WTC11 (cell line): Measurements from ENCODE around the gene ARMH2. TPM values are rescaled to one million over a fixed set of nuclear protein-coding genes. Genes with fewer than 3 reads are reported as not detected.

Experiments used
- ATAC-seq: fragments of 200-7000 bp; cut with Tn5 transposase; 2 replicates; pipeline ENCODE4 v1.10.0; 2021; ENCODE audit warnings: mild to moderate bottlenecking, moderate library complexity
- CTCF ChIA-PET: fragments of 300-600 bp; sonication (Branson Sonifier 250); formaldehyde crosslinking; loops from one replicate; lab custom pipeline; 2021; ENCODE audit warnings: antibody characterized with exemption; lab: Charles Lee
- POLR2A ChIA-PET: fragments of 350-600 bp; sonication (Branson Sonifier 250); formaldehyde crosslinking; loops from one replicate; lab custom pipeline; 2021; ENCODE audit warnings: antibody characterized with exemption; lab: Charles Lee
- DNase-seq: peaks from one replicate; pipeline ENCODE4 v3.0.0; 2021; ENCODE audit warnings: low spot score
- H3K27ac Mint-ChIP-seq: 2 replicates; pipeline ENCODE4 v1.8.0; 2021; ENCODE audit warnings: mixed read lengths
- H3K27me3 Mint-ChIP-seq: 2 replicates; pipeline ENCODE4 v1.8.0; 2021; ENCODE audit warnings: low read depth, mild to moderate bottlenecking, moderate library complexity, mixed read lengths
- H3K36me3 Mint-ChIP-seq: 2 replicates; pipeline ENCODE4 v1.8.0; 2021; ENCODE audit warnings: mixed read lengths
- H3K4me1 Mint-ChIP-seq: 2 replicates; pipeline ENCODE4 v1.8.0; 2022; ENCODE audit warnings: mixed read lengths
- H3K4me3 Mint-ChIP-seq: 2 replicates; pipeline ENCODE4 v1.8.0; 2021; ENCODE audit warnings: mild to moderate bottlenecking, moderate library complexity, mixed read lengths
- H3K9me3 Mint-ChIP-seq: 2 replicates; pipeline ENCODE4 v1.8.0; 2021; ENCODE audit warnings: mixed read lengths
- CBFB ChIP-seq: sonication (generic); formaldehyde crosslinking; IDR thresholded peaks from 2 replicates; pipeline ENCODE4 v1.8.1; 2022; ENCODE audit warnings: mild to moderate bottlenecking, low read depth, missing genetic modification reagents
- FOXP1 ChIP-seq: sonication (generic); formaldehyde crosslinking; IDR thresholded peaks from 2 replicates; pipeline ENCODE4 v1.8.0; 2022; ENCODE audit warnings: missing genetic modification reagents, mild to moderate bottlenecking, moderate library complexity, borderline replicate concordance
- IRF2 ChIP-seq: sonication (generic); formaldehyde crosslinking; IDR thresholded peaks from 2 replicates; pipeline ENCODE4 v1.8.0; 2022; ENCODE audit warnings: low read depth, missing genetic modification reagents, borderline replicate concordance
- MYBL2 ChIP-seq: sonication (generic); formaldehyde crosslinking; IDR thresholded peaks from 2 replicates; pipeline ENCODE4 v1.8.1; 2023; ENCODE audit warnings: mild to moderate bottlenecking, moderate library complexity, missing genetic modification reagents
- NFYB ChIP-seq: sonication (generic); formaldehyde crosslinking; conservative IDR thresholded peaks from 2 replicates; pipeline ENCODE4 v1.8.0; 2022; ENCODE audit warnings: low read depth, missing genetic modification reagents
- OVOL2 ChIP-seq: fragments of 250-450 bp; sonication (Bioruptor Pico); IDR thresholded peaks from 2 replicates; pipeline ENCODE4 v1.9.0; 2021; ENCODE audit warnings: mild to moderate bottlenecking, borderline replicate concordance
- RORB ChIP-seq: fragments of 250-450 bp; sonication (Bioruptor Pico); IDR thresholded peaks from 2 replicates; pipeline ENCODE4 v1.9.0; 2021; ENCODE audit warnings: mild to moderate bottlenecking
- SOX15 ChIP-seq: fragments of 250-450 bp; sonication (Bioruptor Pico); IDR thresholded peaks from 2 replicates; pipeline ENCODE4 v1.9.0; 2021; ENCODE audit warnings: mild to moderate bottlenecking
- TEAD4 ChIP-seq: sonication (generic); formaldehyde crosslinking; IDR thresholded peaks from 2 replicates; pipeline ENCODE4 v1.8.0; 2022; ENCODE audit warnings: mild to moderate bottlenecking, missing genetic modification reagents
- ZBTB21 ChIP-seq: sonication (generic); formaldehyde crosslinking; IDR thresholded peaks from 2 replicates; pipeline ENCODE4 v1.8.1; 2023; ENCODE audit warnings: mild to moderate bottlenecking, missing genetic modification reagents, borderline replicate concordance
- ZNF138 ChIP-seq: sonication (generic); formaldehyde crosslinking; conservative IDR thresholded peaks from 2 replicates; pipeline ENCODE4 v1.8.1; 2022; ENCODE audit warnings: mild to moderate bottlenecking, moderate library complexity, missing genetic modification reagents
- ZNF219 ChIP-seq: sonication (generic); formaldehyde crosslinking; IDR thresholded peaks from 2 replicates; pipeline ENCODE4 v1.8.0; 2023; ENCODE audit warnings: missing genetic modification reagents, mild to moderate bottlenecking, borderline replicate concordance
- ZNF263 ChIP-seq: sonication (generic); formaldehyde crosslinking; IDR thresholded peaks from 2 replicates; pipeline ENCODE4 v1.8.1; 2022; ENCODE audit warnings: low read depth, mild to moderate bottlenecking, moderate library complexity, missing genetic modification reagents
- ZNF416 ChIP-seq: fragments of 250-450 bp; sonication (Bioruptor Pico); IDR thresholded peaks from 2 replicates; pipeline ENCODE4 v1.9.0; 2021; ENCODE audit warnings: mild to moderate bottlenecking, inconsistent platforms
- total RNA-seq: library from RNA; stranded (reverse); gene quantifications from 3 replicates; pipeline ENCODE4 v1.2.3, GENCODE V29; 2021
- TF ChIP-seq, protein P1 (sequence below): sonication (generic); formaldehyde crosslinking; IDR thresholded peaks from 2 replicates; pipeline ENCODE4 v1.8.0; 2023; ENCODE audit warnings: mild to moderate bottlenecking, missing genetic modification reagents
- TF ChIP-seq, protein P2 (sequence below): fragments of 250-450 bp; sonication (Bioruptor Pico); conservative IDR thresholded peaks from 2 replicates; pipeline ENCODE4 v1.9.0; 2021; ENCODE audit warnings: mild to moderate bottlenecking
- TF ChIP-seq, protein P3 (sequence below): sonication (generic); formaldehyde crosslinking; IDR thresholded peaks from 2 replicates; pipeline ENCODE4 v1.8.1; 2023; ENCODE audit warnings: mild to moderate bottlenecking, missing genetic modification reagents
- TF ChIP-seq, protein P4 (sequence below): fragments of 250-450 bp; sonication (Bioruptor Pico); IDR thresholded peaks from 2 replicates; pipeline ENCODE4 v1.9.0; 2021; ENCODE audit warnings: mild to moderate bottlenecking, borderline replicate concordance
- TF ChIP-seq, protein P5 (sequence below): sonication (generic); formaldehyde crosslinking; conservative IDR thresholded peaks from 2 replicates; pipeline ENCODE4 v1.8.1; 2022; ENCODE audit warnings: mild to moderate bottlenecking, missing genetic modification reagents

The ARMH2 gene
- total RNA-seq, 1 experiment from 2014 or later = not detected

DNA sequence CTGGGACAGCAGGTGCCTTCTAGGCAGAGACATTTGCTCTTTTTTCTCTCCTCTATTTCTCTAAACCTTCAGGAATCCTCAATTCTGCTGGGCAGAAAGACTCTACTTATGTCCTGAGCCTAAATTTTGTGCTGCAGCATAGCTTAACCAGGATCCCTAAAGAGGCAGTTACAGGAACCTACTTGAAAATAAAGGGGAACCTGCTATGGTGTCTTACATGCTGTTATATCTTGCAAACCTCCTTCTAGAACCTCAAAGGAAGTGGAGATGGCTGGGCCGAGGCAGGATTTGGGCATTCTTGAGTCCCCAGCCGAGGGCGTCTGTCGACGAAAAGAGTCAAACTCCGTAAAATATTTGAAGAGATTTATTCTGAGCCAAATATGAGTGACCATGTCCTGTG lies 41.1 kb downstream of the ARMH2 start:
- no peak for DNase-seq
- H3K9me3 Mint-ChIP-seq = peaks cover 24% of the 10 kb centered on the region
- H3K4me1 Mint-ChIP-seq = peaks cover 5% of the 10 kb centered on the region; the same call in 1 of the 2 replicates
- no peak for ATAC-seq
- H3K27me3 Mint-ChIP-seq = no peaks in the 10 kb centered on the region
- ChIA-PET CTCF (no interaction called here), POLR2A (no interaction called here)
- no peaks in the 10 kb centered on the region for H3K36me3 Mint-ChIP-seq
- TF ChIP-seq, protein P1, sequence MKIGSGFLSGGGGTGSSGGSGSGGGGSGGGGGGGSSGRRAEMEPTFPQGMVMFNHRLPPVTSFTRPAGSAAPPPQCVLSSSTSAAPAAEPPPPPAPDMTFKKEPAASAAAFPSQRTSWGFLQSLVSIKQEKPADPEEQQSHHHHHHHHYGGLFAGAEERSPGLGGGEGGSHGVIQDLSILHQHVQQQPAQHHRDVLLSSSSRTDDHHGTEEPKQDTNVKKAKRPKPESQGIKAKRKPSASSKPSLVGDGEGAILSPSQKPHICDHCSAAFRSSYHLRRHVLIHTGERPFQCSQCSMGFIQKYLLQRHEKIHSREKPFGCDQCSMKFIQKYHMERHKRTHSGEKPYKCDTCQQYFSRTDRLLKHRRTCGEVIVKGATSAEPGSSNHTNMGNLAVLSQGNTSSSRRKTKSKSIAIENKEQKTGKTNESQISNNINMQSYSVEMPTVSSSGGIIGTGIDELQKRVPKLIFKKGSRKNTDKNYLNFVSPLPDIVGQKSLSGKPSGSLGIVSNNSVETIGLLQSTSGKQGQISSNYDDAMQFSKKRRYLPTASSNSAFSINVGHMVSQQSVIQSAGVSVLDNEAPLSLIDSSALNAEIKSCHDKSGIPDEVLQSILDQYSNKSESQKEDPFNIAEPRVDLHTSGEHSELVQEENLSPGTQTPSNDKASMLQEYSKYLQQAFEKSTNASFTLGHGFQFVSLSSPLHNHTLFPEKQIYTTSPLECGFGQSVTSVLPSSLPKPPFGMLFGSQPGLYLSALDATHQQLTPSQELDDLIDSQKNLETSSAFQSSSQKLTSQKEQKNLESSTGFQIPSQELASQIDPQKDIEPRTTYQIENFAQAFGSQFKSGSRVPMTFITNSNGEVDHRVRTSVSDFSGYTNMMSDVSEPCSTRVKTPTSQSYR (CRISPR knock-in tag) = no peak
- TF ChIP-seq, protein P2, sequence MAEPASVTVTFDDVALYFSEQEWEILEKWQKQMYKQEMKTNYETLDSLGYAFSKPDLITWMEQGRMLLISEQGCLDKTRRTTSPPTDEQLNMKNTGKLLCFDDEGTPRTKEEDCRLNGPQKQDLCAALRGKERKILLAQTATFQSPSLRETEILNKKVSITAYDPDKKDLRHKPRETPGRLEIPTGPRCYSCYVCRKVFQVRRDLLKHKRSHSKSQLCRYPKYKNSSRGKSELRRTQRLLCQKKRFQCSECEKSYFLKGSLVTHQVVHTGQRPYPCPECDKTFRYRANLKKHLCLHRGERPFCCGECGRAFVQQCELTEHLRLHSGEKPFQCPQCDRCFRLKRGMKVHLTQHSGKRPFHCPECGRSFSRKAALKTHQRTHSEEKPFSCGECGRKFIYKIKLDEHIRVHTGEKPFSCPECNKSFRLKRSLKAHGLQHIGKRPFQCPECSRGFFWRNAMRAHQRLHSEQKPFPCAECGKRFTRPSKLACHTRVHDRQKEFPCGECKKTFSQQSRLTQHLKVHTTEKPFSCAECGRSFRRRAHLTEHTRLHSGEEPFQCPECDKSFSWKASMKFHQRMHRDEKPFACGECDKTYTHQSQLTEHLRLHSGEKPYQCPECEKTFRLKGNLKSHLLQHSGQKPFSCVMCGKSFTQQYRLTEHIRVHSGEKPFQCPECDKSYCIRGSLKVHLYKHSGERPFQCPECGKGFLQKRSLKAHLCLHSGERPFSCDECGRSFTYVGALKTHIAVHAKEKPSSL (CRISPR knock-in tag) = no peak
- TF ChIP-seq, protein P3, sequence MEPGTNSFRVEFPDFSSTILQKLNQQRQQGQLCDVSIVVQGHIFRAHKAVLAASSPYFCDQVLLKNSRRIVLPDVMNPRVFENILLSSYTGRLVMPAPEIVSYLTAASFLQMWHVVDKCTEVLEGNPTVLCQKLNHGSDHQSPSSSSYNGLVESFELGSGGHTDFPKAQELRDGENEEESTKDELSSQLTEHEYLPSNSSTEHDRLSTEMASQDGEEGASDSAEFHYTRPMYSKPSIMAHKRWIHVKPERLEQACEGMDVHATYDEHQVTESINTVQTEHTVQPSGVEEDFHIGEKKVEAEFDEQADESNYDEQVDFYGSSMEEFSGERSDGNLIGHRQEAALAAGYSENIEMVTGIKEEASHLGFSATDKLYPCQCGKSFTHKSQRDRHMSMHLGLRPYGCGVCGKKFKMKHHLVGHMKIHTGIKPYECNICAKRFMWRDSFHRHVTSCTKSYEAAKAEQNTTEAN (CRISPR knock-in tag) = no peak
- TF ChIP-seq RORB (CRISPR knock-in tag) = no peak
- no peak for TF ChIP-seq ZNF219 (CRISPR knock-in tag)
- TF ChIP-seq, protein P4, sequence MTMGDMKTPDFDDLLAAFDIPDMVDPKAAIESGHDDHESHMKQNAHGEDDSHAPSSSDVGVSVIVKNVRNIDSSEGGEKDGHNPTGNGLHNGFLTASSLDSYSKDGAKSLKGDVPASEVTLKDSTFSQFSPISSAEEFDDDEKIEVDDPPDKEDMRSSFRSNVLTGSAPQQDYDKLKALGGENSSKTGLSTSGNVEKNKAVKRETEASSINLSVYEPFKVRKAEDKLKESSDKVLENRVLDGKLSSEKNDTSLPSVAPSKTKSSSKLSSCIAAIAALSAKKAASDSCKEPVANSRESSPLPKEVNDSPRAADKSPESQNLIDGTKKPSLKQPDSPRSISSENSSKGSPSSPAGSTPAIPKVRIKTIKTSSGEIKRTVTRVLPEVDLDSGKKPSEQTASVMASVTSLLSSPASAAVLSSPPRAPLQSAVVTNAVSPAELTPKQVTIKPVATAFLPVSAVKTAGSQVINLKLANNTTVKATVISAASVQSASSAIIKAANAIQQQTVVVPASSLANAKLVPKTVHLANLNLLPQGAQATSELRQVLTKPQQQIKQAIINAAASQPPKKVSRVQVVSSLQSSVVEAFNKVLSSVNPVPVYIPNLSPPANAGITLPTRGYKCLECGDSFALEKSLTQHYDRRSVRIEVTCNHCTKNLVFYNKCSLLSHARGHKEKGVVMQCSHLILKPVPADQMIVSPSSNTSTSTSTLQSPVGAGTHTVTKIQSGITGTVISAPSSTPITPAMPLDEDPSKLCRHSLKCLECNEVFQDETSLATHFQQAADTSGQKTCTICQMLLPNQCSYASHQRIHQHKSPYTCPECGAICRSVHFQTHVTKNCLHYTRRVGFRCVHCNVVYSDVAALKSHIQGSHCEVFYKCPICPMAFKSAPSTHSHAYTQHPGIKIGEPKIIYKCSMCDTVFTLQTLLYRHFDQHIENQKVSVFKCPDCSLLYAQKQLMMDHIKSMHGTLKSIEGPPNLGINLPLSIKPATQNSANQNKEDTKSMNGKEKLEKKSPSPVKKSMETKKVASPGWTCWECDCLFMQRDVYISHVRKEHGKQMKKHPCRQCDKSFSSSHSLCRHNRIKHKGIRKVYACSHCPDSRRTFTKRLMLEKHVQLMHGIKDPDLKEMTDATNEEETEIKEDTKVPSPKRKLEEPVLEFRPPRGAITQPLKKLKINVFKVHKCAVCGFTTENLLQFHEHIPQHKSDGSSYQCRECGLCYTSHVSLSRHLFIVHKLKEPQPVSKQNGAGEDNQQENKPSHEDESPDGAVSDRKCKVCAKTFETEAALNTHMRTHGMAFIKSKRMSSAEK (CRISPR knock-in tag) = no peak
- no peak for TF ChIP-seq CBFB (CRISPR knock-in tag)
- TF ChIP-seq IRF2 (CRISPR knock-in tag) = no peak
- no peak for TF ChIP-seq OVOL2 (CRISPR knock-in tag)
- no peak for TF ChIP-seq TEAD4 (CRISPR knock-in tag)
- no peak overlapping the region for H3K4me3 Mint-ChIP-seq
- H3K27ac Mint-ChIP-seq = no peak overlapping the region

DNA sequence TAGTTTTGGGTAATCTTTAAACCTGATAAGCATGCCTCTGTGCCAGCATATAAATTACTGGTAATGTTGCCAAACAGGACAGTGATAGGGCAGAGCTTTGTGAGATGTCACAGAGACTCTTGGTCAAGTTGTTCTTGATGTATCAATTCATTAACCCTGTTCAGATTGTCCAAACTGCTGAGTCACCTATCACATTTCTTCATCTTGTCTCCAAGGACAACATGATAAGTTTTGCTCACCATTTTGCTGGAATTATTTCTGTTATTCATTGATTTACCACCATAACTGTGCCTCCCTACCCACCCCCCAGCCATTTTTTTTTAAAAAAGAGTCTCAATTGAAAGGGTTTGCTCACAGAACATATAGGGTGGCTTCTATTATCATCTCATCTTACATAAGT lies 43.4 kb downstream of the ARMH2 start:
- ATAC-seq (no peak), DNase-seq (no peak)
- H3K27me3 Mint-ChIP-seq = no peaks in the 10 kb centered on the region
- H3K36me3 Mint-ChIP-seq = no peaks in the 10 kb centered on the region
- CTCF ChIA-PET = no interaction called here
- 0 out of 2 replicates have a peak, but pooled peaks cover 2% of the 10 kb centered on the region for H3K4me1 Mint-ChIP-seq
- peaks cover 31% of the 10 kb centered on the region for H3K9me3 Mint-ChIP-seq
- POLR2A ChIA-PET = no interaction called here
- no peak overlapping the region for H3K27ac Mint-ChIP-seq
- TF ChIP-seq ZNF138 (CRISPR knock-in tag) (no peak), NFYB (CRISPR knock-in tag) (no peak), FOXP1 (CRISPR knock-in tag) (no peak), ZNF219 (CRISPR knock-in tag) (no peak), MYBL2 (CRISPR knock-in tag) (no peak), ZNF416 (no peak), ZNF263 (CRISPR knock-in tag) (no peak), ZBTB21 (CRISPR knock-in tag) (no peak), SOX15 (CRISPR knock-in tag) (no peak)
- TF ChIP-seq, protein P5, sequence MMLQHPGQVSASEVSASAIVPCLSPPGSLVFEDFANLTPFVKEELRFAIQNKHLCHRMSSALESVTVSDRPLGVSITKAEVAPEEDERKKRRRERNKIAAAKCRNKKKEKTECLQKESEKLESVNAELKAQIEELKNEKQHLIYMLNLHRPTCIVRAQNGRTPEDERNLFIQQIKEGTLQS (CRISPR knock-in tag) = no peak
- TF ChIP-seq, protein P4 (CRISPR knock-in tag) = no peak
- no peak overlapping the region for H3K4me3 Mint-ChIP-seq
